K562 (cell line): ENCODE measurements around the gene DNAJC18. TPM values are rescaled to one million over a fixed set of nuclear protein-coding genes. Genes with fewer than 3 reads are reported as not detected.

ENCODE experiments used
- ATAC-seq: fragments of 200-7000 bp; cut with Tn5 transposase; 3 replicates; pipeline ENCODE4 v1.9.1; 2020; ENCODE audit warnings: moderate library complexity
- BruUV-seq: library from RNA; stranded (reverse); fragments of 400-500 nt; replicated peaks from 2 replicates; lab custom pipeline; 2021; lab: Mats Ljungman, UMichigan
- CTCF ChIA-PET: fragments of 300-600 bp; formaldehyde crosslinking; extraction: SDS; loops from one replicate; lab custom pipeline; 2021; ENCODE audit warnings: low intra/inter-chr PET ratio; lab: Yijun Ruan, JAX
- POLR2A ChIA-PET: fragments of 300-600, 350-650 bp; sonication (Branson Sonifier 250); formaldehyde crosslinking; extraction: SDS; loops from one replicate; lab custom pipeline; 2021; ENCODE audit warnings: antibody characterized with exemption, inconsistent platforms; lab: Yijun Ruan, JAX
- DNase-seq, 4 experiments: peaks; one replicate each; pipeline versions ENCODE4 v3.0.0 to v3.0.0-alpha.2; 2011 to 2018; ENCODE audit warnings: low spot score in 3 of 4, mixed read lengths in 3 of 4; ENCODE audit errors: extremely low read depth in 1 of 4
- FAIRE-seq: peaks from 2 replicates; lab custom pipeline; 2011; peaks lifted over from hg19 to GRCh38; lab: Jason Lieb, UNC
- H2AFZ ChIP-seq: 2 replicates; pipeline ENCODE4 v1.6.0; 2011; ENCODE audit warnings: low read depth, low read length, control low read depth, inconsistent platforms
- H3K27ac ChIP-seq: fragments of 200-600 bp; 3 replicates; pipeline ENCODE4 v1.8.0; 2011; ENCODE audit warnings: low read depth, mild to moderate bottlenecking, control low read depth, inconsistent platforms, low read length, moderate library complexity, mixed read lengths; ENCODE audit errors: extremely low read depth
- H3K27me3 ChIP-seq, 2 experiments: fragments of 300-600 bp in 1 of 2; 2 replicates in 1 of 2; 3 replicates in 1 of 2; pipeline versions ENCODE4 v1.6.0 to v1.8.0; 2011; ENCODE audit warnings: inconsistent platforms in 2 of 2, low read length in 2 of 2, mild to moderate bottlenecking in 1 of 2, mixed read lengths in 1 of 2, moderate library complexity in 1 of 2; ENCODE audit not compliant: control insufficient read depth in 2 of 2, insufficient read depth in 2 of 2
- H3K36me3 ChIP-seq: fragments of 300-600 bp; 3 replicates; pipeline ENCODE4 v1.8.0; 2011; ENCODE audit warnings: mild to moderate bottlenecking, low read length, inconsistent platforms; ENCODE audit not compliant: control insufficient read depth, insufficient read depth
- H3K4me1 ChIP-seq, 2 experiments: fragments of 200-600 bp in 1 of 2; replicated peaks in 1 of 2; 2 replicates in 1 of 2; 3 replicates in 1 of 2; pipeline versions ENCODE4 v1.5.1 to v1.8.0; 2011; ENCODE audit warnings: inconsistent platforms in 2 of 2, low read length in 2 of 2, mild to moderate bottlenecking in 1 of 2, mixed read lengths in 1 of 2, moderate library complexity in 1 of 2; ENCODE audit not compliant: control insufficient read depth in 2 of 2, insufficient read depth in 2 of 2
- H3K4me2 ChIP-seq: 2 replicates; pipeline ENCODE4 v1.6.1; 2011; ENCODE audit warnings: low read length, control low read depth, inconsistent platforms, mixed read lengths; ENCODE audit not compliant: insufficient read depth
- H3K4me3 ChIP-seq: fragments of 200-600 bp; sonication (generic), shearing (Covaris generic); 2 replicates; pipeline ENCODE4 v1.5.1; 2016; ENCODE audit warnings: control low read depth, inconsistent platforms
- H3K79me2 ChIP-seq: fragments of 200-600 bp; 3 replicates; pipeline ENCODE4 v1.8.0; 2011; ENCODE audit warnings: low read length, inconsistent platforms; ENCODE audit not compliant: control insufficient read depth, insufficient read depth
- H3K9ac ChIP-seq, 2 experiments: 2 replicates each; pipeline versions ENCODE4 v1.6.0 to v1.6.1; 2011; ENCODE audit warnings: low read depth in 2 of 2, low read length in 2 of 2, control low read depth in 1 of 2, inconsistent platforms in 1 of 2, mild to moderate bottlenecking in 1 of 2, mixed read lengths in 1 of 2; ENCODE audit not compliant: insufficient read depth in 1 of 2
- H3K9me1 ChIP-seq: one replicate; pipeline ENCODE4 v1.6.0; 2011; ENCODE audit warnings: inconsistent platforms, mild to moderate bottlenecking, low read length, moderate library complexity; ENCODE audit not compliant: control insufficient read depth, insufficient read depth
- H3K9me3 ChIP-seq: replicated peaks from 2 replicates; pipeline ENCODE4 v1.5.1; 2011; ENCODE audit warnings: low read depth, low read length, inconsistent platforms; ENCODE audit not compliant: control insufficient read depth, insufficient read depth
- H4K20me1 ChIP-seq: replicated peaks from 2 replicates; pipeline ENCODE4 v1.6.1; 2011; ENCODE audit warnings: low read length, inconsistent platforms, mixed read lengths; ENCODE audit not compliant: control insufficient read depth, insufficient read depth
- C11orf30 ChIP-seq: fragments of 450-650 bp; IDR thresholded peaks from 2 replicates; pipeline ENCODE4 v1.6.1; 2016; ENCODE audit warnings: low read depth, mild to moderate bottlenecking
- CEBPB ChIP-seq: fragments of 450-650 bp; IDR thresholded peaks from 2 replicates; pipeline ENCODE4 v1.6.1; 2016; ENCODE audit warnings: missing genetic modification characterization, missing compliant biosample characterization
- LCOR ChIP-seq: sonication (generic); formaldehyde crosslinking; IDR thresholded peaks from 2 replicates; pipeline ENCODE4 v1.8.0; 2022; ENCODE audit warnings: mild to moderate bottlenecking, missing genetic modification reagents
- MAZ ChIP-seq, 2 experiments: fragments of 450-650 bp in 1 of 2; sonication (generic) in 1 of 2; formaldehyde crosslinking; IDR thresholded peaks in 1 of 2; conservative IDR thresholded peaks in 1 of 2; 2 replicates each; pipeline versions ENCODE4 v1.4.0 to v1.5.0; 2020; ENCODE audit warnings: mild to moderate bottlenecking in 1 of 2, missing genetic modification reagents in 1 of 2
- PPARD ChIP-seq: fragments of 250-450 bp; sonication (Bioruptor Pico); IDR thresholded peaks from 2 replicates; pipeline ENCODE4 v1.8.0; 2022; ENCODE audit warnings: inconsistent platforms, mild to moderate bottlenecking, moderate library complexity
- RB1 ChIP-seq: fragments of 450-650 bp; IDR thresholded peaks from 2 replicates; pipeline ENCODE4 v1.6.1; 2017; ENCODE audit warnings: low read depth, mild to moderate bottlenecking
- SNIP1 ChIP-seq: fragments of 450-650 bp; IDR thresholded peaks from 2 replicates; pipeline ENCODE4 v1.7.1; 2017; ENCODE audit warnings: low read depth, mild to moderate bottlenecking
- ZFX ChIP-seq: sonication (generic); formaldehyde crosslinking; IDR thresholded peaks from 2 replicates; pipeline ENCODE4 v1.8.0; 2022; ENCODE audit warnings: mild to moderate bottlenecking, missing genetic modification reagents, moderate library complexity
- ZNF263 ChIP-seq: sonication (generic); formaldehyde crosslinking; IDR thresholded peaks from 2 replicates; pipeline ENCODE4 v1.8.0; 2022; ENCODE audit warnings: mild to moderate bottlenecking, missing genetic modification reagents, borderline replicate concordance
- ZNF584 ChIP-seq: fragments of 200-800 bp; sonication (Bioruptor generic); IDR thresholded peaks from 2 replicates; pipeline ENCODE4 v1.6.1; 2016; ENCODE audit warnings: low read depth, mild to moderate bottlenecking, missing genetic modification characterization, missing compliant biosample characterization
- WGBS: fragments of 100-300 bp; shearing (Covaris generic); methylation state at CpG from one replicate; pipeline ENCODE4 v1.1.6; 2016; ENCODE audit warnings: low coverage, mixed read lengths; ENCODE audit not compliant: insufficient coverage; ENCODE audit errors: missing lambda C conversion rate; 5-methylcytosine and 5-hydroxymethylcytosine counted together
- in situ Hi-C: fragments of 300-500 bp; cut with MboI; formaldehyde crosslinking; loops from 4 replicates; pipeline ENCODE4 v1.15.0; 2018; ENCODE audit warnings: inconsistent platforms, mixed read lengths
- intact Hi-C: fragments of 100-400 bp; cut with micrococcal nuclease; formaldehyde crosslinking; loops from 2 replicates; pipeline ENCODE4 v1.14.2; 2022
- polyA plus RNA-seq, 8 experiments: library from polyadenylated mRNA; depleted of rRNA in 4 of 8; stranded (reverse) in 5 of 8; unstranded in 3 of 8; fragments of >200 nt; fragmentation: Nextera tagmentation in 2 of 8; fragmentation: Illumina TruSeq in 1 of 8; extraction: Ambion mirVana in 2 of 8; extraction: Trizol in 1 of 8; gene quantifications; 2 replicates each; pipeline versions ENCODE4 v1.2.1 to v1.2.3, GENCODE V29; 2011 to 2014; ENCODE audit warnings: inconsistent platforms in 1 of 8, missing spikeins in 1 of 8
- total RNA-seq, 7 experiments: library from RNA; depleted of rRNA in 6 of 7; stranded (reverse); fragments of >200 nt in 6 of 7; fragmentation: Illumina TruSeq in 2 of 7; extraction: Trizol in 2 of 7; gene quantifications; 2 replicates each; pipeline versions ENCODE4 v1.2.1 to v1.2.3, GENCODE V29; 2011 to 2021; ENCODE audit warnings: low replicate concordance in 1 of 7
- TF ChIP-seq, protein P1 (sequence below): IDR thresholded peaks from 2 replicates; pipeline ENCODE4 v1.6.1; 2011; ENCODE audit warnings: borderline replicate concordance, low read depth, mild to moderate bottlenecking, moderate library complexity, low read length; ENCODE audit not compliant: insufficient read depth, poor library complexity, severe bottlenecking
- TF ChIP-seq, protein P2 (sequence below), 2 experiments: fragments of 450-650 bp; formaldehyde crosslinking in 1 of 2; IDR thresholded peaks; 2 replicates each; pipeline versions ENCODE4 v1.4.0 to v1.6.1; 2014 to 2020; ENCODE audit warnings: mild to moderate bottlenecking in 2 of 2, borderline replicate concordance in 1 of 2, low read depth in 1 of 2

DNAJC18 gene
- total and polyA plus RNA-seq, 9 of the 15 experiments (the other 6 are each of a cell fraction or from before 2014, with no cell fraction given), result 1.5 to 13.3 (median 7.5) TPM

DNA sequence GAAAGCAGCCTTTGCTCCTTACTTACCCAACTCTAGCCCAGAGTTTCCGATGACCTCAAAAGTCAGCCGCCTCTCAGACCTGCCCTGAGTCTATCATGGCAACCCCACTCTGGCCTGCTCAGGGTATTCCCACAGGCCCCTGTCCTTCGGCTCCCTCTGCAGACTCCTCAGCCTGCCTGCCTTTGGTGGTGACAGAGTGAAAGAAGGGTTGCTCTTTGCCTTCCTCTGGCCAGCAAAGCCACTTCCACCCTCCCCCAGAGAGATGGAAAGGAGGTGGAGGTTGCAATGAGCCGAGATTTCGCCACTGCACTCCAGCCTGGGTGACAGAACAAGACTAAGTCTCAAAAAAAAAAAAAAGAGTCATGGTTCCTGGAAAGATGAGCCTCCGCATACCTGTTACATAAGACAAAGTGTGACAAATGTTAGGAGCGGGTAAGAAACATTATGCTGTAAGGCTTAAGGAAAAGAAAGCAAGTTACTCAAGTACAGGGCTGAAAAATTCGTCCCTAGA, 29.2 kb upstream of the DNAJC18 start:
- H4K20me1 ChIP-seq, result no peaks in the 10 kb centered on the region
- no peaks in the 10 kb centered on the region for H3K27me3 ChIP-seq
- peak in 3 of 4 experiments; percentile 25 to 38 (median 34) for DNase-seq
- no peak overlapping the region for H3K4me3 ChIP-seq
- no peak overlapping the region for H3K9ac ChIP-seq
- H3K9me1 ChIP-seq, result no peaks in the 10 kb centered on the region
- H3K4me2 ChIP-seq, result no peak overlapping the region
- WGBS, result 42% methylated on average over 7 of the region's 8 CpGs
- H3K9me3 ChIP-seq, result no peaks in the 10 kb centered on the region
- in situ Hi-C loops, result no loop called here
- FAIRE-seq, result peak; percentile 76
- intact Hi-C loops, result no loop called here
- ATAC-seq, result peak; percentile 81
- CTCF ChIA-PET, result interaction anchor here (0.5 to 0.7 kb wide), 2 partner anchors 47 to 962 kb away, joined by 3 to 4 read pairs; no protein-coding TSS in a partner anchor
- POLR2A ChIA-PET, result no interaction called here
- peak overlapping the region; percentile 68 for H2AFZ ChIP-seq
- peak overlapping the region; percentile 33; the same call in 1 of the 3 replicates for H3K27ac ChIP-seq
- no peaks in the 10 kb centered on the region for H3K36me3 ChIP-seq
- no peaks in the 10 kb centered on the region for H3K79me2 ChIP-seq
- H3K4me1 ChIP-seq, result peaks cover 7 to 21% of the 10 kb centered on the region in 2 experiments
- no TSS peak for BruUV-seq
- TF ChIP-seq MAZ (CRISPR knock-in tag; conservative IDR thresholded peaks at IDR 0.05 in 1 of 2, IDR thresholded peaks at IDR 0.05 in 1 of 2), result no peak
- no peak for TF ChIP-seq C11orf30
- no peak for TF ChIP-seq ZNF263
- TF ChIP-seq, protein P1, sequence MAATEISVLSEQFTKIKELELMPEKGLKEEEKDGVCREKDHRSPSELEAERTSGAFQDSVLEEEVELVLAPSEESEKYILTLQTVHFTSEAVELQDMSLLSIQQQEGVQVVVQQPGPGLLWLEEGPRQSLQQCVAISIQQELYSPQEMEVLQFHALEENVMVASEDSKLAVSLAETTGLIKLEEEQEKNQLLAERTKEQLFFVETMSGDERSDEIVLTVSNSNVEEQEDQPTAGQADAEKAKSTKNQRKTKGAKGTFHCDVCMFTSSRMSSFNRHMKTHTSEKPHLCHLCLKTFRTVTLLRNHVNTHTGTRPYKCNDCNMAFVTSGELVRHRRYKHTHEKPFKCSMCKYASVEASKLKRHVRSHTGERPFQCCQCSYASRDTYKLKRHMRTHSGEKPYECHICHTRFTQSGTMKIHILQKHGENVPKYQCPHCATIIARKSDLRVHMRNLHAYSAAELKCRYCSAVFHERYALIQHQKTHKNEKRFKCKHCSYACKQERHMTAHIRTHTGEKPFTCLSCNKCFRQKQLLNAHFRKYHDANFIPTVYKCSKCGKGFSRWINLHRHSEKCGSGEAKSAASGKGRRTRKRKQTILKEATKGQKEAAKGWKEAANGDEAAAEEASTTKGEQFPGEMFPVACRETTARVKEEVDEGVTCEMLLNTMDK, result no peak
- TF ChIP-seq, protein P2, sequence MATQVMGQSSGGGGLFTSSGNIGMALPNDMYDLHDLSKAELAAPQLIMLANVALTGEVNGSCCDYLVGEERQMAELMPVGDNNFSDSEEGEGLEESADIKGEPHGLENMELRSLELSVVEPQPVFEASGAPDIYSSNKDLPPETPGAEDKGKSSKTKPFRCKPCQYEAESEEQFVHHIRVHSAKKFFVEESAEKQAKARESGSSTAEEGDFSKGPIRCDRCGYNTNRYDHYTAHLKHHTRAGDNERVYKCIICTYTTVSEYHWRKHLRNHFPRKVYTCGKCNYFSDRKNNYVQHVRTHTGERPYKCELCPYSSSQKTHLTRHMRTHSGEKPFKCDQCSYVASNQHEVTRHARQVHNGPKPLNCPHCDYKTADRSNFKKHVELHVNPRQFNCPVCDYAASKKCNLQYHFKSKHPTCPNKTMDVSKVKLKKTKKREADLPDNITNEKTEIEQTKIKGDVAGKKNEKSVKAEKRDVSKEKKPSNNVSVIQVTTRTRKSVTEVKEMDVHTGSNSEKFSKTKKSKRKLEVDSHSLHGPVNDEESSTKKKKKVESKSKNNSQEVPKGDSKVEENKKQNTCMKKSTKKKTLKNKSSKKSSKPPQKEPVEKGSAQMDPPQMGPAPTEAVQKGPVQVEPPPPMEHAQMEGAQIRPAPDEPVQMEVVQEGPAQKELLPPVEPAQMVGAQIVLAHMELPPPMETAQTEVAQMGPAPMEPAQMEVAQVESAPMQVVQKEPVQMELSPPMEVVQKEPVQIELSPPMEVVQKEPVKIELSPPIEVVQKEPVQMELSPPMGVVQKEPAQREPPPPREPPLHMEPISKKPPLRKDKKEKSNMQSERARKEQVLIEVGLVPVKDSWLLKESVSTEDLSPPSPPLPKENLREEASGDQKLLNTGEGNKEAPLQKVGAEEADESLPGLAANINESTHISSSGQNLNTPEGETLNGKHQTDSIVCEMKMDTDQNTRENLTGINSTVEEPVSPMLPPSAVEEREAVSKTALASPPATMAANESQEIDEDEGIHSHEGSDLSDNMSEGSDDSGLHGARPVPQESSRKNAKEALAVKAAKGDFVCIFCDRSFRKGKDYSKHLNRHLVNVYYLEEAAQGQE (IDR thresholded peaks at IDR 0.05; ENCODE audit: borderline replicate concordance), result peak; percentile 14; the same call in 1 of the 2 replicates
- TF ChIP-seq, protein P2 (CRISPR knock-in tag; IDR thresholded peaks at IDR 0.05; ENCODE audit: low read depth), result no peak
- no peak for TF ChIP-seq SNIP1
- no peak for TF ChIP-seq PPARD (CRISPR knock-in tag)
- TF ChIP-seq CEBPB (tag), result peak; percentile 62
- no peak for TF ChIP-seq ZNF584
- TF ChIP-seq ZFX, result peak; percentile 26; the same call in 1 of the 2 replicates
- no peak for TF ChIP-seq RB1
- TF ChIP-seq LCOR (CRISPR knock-in tag), result no peak
